Activated naive CD4-positive, alpha-beta T cell treated with anti-CD3 and anti-CD28 coated beads for 36 hours (primary cell): ENCODE data around the gene IBA57. TPM values are rescaled to one million over a fixed set of nuclear protein-coding genes. Genes with fewer than 3 reads are reported as not detected.

Experiments
- CTCF ChIA-PET: fragments of 350-600 bp; sonication (Branson Sonifier 250); formaldehyde crosslinking; loops from one replicate; lab custom pipeline; 2021; ENCODE audit warnings: antibody characterized with exemption; lab: Charles Lee
- DNase-seq: peaks from one replicate; pipeline ENCODE4 v3.0.0-alpha.2; 2020
- H3K27ac Mint-ChIP-seq: one replicate; pipeline ENCODE4 v1.8.0; 2021; ENCODE audit warnings: mild to moderate bottlenecking, mixed read lengths
- H3K27me3 Mint-ChIP-seq: one replicate; pipeline ENCODE4 v1.8.0; 2021; ENCODE audit warnings: low read depth, mixed read lengths
- H3K36me3 Mint-ChIP-seq: one replicate; pipeline ENCODE4 v1.8.0; 2021; ENCODE audit warnings: low read depth, mixed read lengths
- H3K4me1 Mint-ChIP-seq: one replicate; pipeline ENCODE4 v1.8.0; 2021; ENCODE audit warnings: low read depth, mixed read lengths
- H3K4me3 Mint-ChIP-seq: one replicate; pipeline ENCODE4 v1.8.0; 2021; ENCODE audit warnings: mild to moderate bottlenecking, moderate library complexity, mixed read lengths
- H3K9me3 Mint-ChIP-seq: one replicate; pipeline ENCODE4 v1.8.0; 2021; ENCODE audit warnings: mixed read lengths
- intact Hi-C: fragments of 100-400 bp; cut with micrococcal nuclease; formaldehyde crosslinking; loops from one replicate; pipeline ENCODE4 v1.15.1; 2023
- total RNA-seq, 2 experiments: library from RNA; stranded (reverse); gene quantifications; one replicate each; pipeline ENCODE4 v1.2.3, GENCODE V29; 2021

The IBA57 gene
- total RNA-seq, 2 experiments from 2014 or later: 4.9 to 5.5 TPM

DNA sequence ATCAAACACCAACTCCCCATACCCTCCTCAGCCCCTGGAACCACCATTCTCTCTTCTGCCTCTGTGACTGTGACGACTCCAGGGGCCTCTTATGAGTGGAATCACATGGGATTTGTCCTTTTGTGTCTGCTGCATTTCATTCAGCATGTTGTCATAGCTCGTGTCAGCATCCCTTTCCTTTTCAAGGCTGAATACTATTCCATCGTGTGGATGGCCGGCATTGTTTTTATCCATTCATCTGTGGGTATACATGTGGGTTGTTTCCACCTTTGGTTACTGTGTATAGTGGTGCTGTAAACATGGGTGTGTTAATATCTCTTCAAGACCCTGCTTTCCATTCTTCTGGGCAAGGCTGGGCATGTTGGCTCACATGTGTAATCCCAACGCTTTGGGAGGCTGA, 25.2 kb downstream of the IBA57 start:
- H3K4me1 Mint-ChIP-seq: peaks cover 4% of the 10 kb centered on the region
- intact Hi-C loops: no loop called here
- no peak overlapping the region for H3K4me3 Mint-ChIP-seq
- H3K9me3 Mint-ChIP-seq: no peaks in the 10 kb centered on the region
- no peaks in the 10 kb centered on the region for H3K36me3 Mint-ChIP-seq
- DNase-seq: no peak
- CTCF ChIA-PET: interaction anchor here (1.5 kb wide), 1 partner anchor 23 kb away, joined by 3 read pairs; no protein-coding TSS in a partner anchor
- H3K27me3 Mint-ChIP-seq: no peaks in the 10 kb centered on the region
- no peak overlapping the region for H3K27ac Mint-ChIP-seq

DNA sequence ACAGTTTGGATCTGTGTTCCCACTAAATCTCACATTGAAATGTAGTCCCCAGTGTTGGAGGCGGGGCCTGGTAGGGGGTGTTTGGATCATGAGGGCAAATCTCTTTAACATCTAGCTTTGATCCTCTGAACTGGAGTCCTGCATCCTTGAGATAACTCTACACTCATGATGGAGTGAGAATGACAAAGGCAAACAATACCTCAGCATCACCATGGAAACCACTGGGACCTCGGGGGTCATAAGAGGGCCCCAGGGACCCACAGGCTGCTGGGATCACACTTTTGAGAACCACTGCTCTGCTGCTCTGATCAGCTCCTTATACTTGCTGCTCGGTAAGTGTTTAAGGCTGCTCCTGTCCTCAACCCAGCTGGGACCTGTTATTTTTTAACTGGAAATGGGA, 28.8 kb downstream of the IBA57 start:
- H3K36me3 Mint-ChIP-seq: peaks cover 17% of the 10 kb centered on the region

DNA sequence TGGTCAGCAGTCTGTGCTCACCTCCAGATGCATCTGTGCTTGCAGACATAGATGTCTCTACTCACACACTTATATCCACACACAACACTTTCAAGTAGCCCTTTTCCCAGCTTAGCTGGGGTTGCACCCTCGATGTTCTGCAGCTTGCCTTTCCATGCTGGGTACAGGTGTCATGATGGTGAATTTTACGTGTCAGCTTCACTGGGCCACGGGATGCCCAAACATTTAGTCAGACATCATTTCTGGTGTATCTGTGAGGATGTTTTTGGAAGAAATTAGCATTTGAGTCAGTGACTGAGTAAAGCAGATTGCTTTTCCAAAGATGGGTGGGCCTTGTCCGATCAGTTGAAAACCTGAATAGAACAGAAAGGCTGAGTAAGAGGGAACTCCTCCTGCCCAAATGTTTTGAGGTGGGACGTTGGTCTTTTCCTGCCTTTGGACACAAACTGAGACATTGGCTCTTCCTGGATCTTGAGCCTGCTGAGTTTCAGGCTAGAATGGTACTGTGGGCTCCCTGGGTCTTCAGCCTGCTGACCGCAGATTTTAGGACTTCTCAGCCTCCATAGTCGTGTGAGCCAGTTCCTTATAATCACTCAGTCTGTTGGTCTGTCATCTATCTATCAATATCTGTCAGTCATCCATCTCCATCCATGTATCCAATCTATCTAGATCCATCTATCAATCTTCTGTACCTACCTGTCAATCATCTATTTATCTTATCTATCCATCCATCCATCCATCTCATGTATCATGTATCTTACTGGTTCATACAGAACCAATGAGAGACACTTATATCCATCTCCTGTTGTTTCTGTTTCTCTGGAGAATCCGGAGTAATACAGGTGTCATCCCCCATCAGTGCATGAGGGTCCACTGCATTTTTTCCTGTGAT, 29.6 kb downstream of the IBA57 start:
- Mint-ChIP-seq H3K9me3 (peaks cover 14% of the 10 kb centered on the region), H3K4me3 (no peak overlapping the region), H3K27me3 (no peaks in the 10 kb centered on the region), H3K4me1 (no peaks in the 10 kb centered on the region), H3K36me3 (peaks cover 20% of the 10 kb centered on the region), H3K27ac (no peak overlapping the region)
- intact Hi-C loops: no loop called here
- CTCF ChIA-PET: no interaction called here
- DNase-seq: no peak

More for the DNA sequence above, 28.8 kb downstream of the IBA57 start:
- no peaks in the 10 kb centered on the region for H3K4me1 Mint-ChIP-seq
- H3K9me3 Mint-ChIP-seq: peaks cover 11% of the 10 kb centered on the region
- no peak overlapping the region for H3K4me3 Mint-ChIP-seq
- no peak overlapping the region for H3K27ac Mint-ChIP-seq
- intact Hi-C loops: no loop called here
- DNase-seq: no peak
- no peaks in the 10 kb centered on the region for H3K27me3 Mint-ChIP-seq
- CTCF ChIA-PET: no interaction called here

- intact Hi-C loops: no loop called here
These were observed 32.0 kb downstream of the IBA57 start for GRCh38 chr1:228197555-228198147.

DNA sequence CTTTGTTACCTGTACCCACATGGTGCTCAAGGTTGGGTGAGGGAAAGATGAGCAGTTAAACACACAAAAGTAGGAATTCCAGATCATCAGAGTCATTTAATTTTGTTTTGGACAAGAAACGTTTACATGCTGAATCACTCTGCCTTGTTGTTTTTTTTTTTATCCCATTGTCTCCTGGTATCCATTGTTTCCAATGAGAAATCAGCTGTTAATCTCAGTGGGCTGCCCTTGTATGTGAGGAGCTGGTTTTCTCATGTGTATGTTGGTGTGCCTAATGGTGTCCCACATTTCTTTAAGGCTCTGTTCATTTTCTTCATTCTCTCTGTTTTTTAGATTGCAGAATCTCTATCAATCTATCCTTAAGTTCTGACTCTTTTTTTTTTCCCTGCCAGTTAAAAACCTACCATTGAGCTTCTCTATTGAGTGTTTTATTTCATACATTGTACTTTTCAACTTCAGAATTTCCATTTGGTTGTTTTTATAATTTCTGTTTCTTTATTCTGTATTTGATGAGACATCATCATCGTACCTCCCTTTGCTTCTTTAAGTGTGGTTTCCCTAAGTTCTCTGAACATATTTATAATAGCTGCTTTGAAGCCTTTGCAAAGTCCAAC, 33.5 kb downstream of the IBA57 start:
- H3K36me3 Mint-ChIP-seq: peaks cover 20% of the 10 kb centered on the region
- no peak overlapping the region for H3K27ac Mint-ChIP-seq
- peaks cover 4% of the 10 kb centered on the region for H3K27me3 Mint-ChIP-seq
- H3K4me1 Mint-ChIP-seq: no peaks in the 10 kb centered on the region
- intact Hi-C loops: no loop called here
- peaks cover 14% of the 10 kb centered on the region for H3K9me3 Mint-ChIP-seq
- DNase-seq: no peak
- CTCF ChIA-PET: no interaction called here
- no peak overlapping the region for H3K4me3 Mint-ChIP-seq

More at GRCh38 chr1:228197555-228198147, 32.0 kb downstream of the IBA57 start:
- H3K4me3 Mint-ChIP-seq: no peak overlapping the region
- H3K27ac Mint-ChIP-seq: no peak overlapping the region
- H3K27me3 Mint-ChIP-seq: no peaks in the 10 kb centered on the region
- peaks cover 14% of the 10 kb centered on the region for H3K9me3 Mint-ChIP-seq
- peaks cover 20% of the 10 kb centered on the region for H3K36me3 Mint-ChIP-seq
- no peak for DNase-seq
- no peaks in the 10 kb centered on the region for H3K4me1 Mint-ChIP-seq
- CTCF ChIA-PET: no interaction called here

- DNase-seq: no peak
- Mint-ChIP-seq H3K9me3 (no peaks in the 10 kb centered on the region), H3K27ac (no peak overlapping the region), H3K4me1 (no peaks in the 10 kb centered on the region), H3K4me3 (no peak overlapping the region), H3K36me3 (no peaks in the 10 kb centered on the region), H3K27me3 (peaks cover 15% of the 10 kb centered on the region)
- intact Hi-C loops: no loop called here
- CTCF ChIA-PET: interaction anchor here (0.6 kb wide), 1 partner anchor 254 kb away, joined by 3 read pairs; no protein-coding TSS in a partner anchor
These were observed 39.4 kb downstream of the IBA57 start for GRCh38 chr1:228204958-228205357.

DNA sequence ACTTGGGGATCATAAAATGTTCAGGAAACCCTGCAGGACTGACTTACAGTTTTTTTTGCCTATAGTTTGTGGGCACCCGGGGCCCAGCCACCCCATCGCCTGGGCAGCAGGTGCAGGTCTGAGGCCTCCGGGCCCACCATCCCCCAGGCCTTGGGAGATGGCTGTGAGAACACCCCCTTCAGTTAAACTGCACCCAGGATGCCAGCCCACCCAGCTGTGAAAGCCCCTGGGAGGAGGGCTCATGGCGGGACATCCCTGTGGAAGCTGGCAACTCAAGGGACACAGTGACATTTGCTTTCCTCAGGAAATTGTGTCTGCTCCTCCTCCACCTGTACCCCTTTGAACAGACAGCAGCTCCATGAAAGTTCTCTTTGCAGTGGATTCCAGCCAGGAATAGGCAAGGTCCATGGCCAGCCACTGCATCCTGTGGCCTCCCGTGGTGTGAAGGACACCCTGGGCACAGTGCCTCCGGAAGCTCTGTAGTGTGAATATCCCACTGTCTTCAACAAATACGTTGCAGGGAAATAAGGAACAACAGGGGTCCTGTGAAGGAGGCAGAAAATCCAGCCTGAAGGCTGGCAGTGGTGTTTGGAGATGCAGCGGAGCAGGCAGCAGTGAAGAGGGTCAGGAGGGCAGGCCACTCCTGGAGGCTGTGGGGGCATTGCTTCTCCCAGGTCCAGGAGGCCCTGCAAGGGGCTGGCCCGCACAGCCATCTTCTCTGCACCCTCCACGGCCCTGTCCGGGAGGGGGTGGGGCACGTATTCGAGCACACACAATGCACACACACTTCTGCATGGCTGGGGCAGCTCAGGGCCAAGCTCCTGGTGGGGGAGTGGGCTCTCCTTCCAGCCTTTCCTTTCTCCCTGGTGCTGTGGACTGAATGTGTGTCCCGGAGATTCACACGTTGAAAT, 40.2 kb downstream of the IBA57 start:
- Mint-ChIP-seq H3K9me3 (no peaks in the 10 kb centered on the region), H3K4me3 (no peak overlapping the region), H3K4me1 (no peaks in the 10 kb centered on the region), H3K36me3 (no peaks in the 10 kb centered on the region), H3K27ac (no peak overlapping the region), H3K27me3 (peaks cover 15% of the 10 kb centered on the region)
- CTCF ChIA-PET: no interaction called here
- intact Hi-C loops: no loop called here
- DNase-seq: no peak

GRCh38 chr1:228206582-228207351, 41.2 kb downstream of the IBA57 start:
- CTCF ChIA-PET: no interaction called here
- Mint-ChIP-seq H3K36me3 (no peaks in the 10 kb centered on the region), H3K27me3 (peaks cover 15% of the 10 kb centered on the region)

DNA sequence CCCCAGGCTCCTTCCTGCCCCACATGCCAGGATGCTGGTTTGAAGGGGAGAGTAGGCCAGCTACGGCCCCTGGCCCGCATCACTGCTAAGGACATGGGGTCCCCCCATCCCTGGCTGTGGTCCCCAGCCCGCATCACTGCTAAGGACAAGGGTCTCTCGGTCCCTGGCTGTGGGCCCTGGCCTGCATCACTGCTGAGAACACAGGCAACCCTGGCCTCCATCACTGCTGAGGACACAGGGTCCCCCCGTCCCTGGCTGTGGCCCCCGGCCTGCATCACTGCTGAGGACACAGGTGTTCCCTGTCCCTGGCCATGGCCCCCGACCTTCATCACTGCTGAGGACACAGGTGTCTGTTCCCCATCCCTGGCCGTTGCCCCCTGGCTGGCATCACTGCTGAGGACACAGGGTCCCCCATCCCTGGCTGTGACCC, 41.8 kb downstream of the IBA57 start:
- H3K4me3 Mint-ChIP-seq: no peak overlapping the region
- no peak for DNase-seq
- CTCF ChIA-PET: no interaction called here
- no peaks in the 10 kb centered on the region for H3K4me1 Mint-ChIP-seq
- no peaks in the 10 kb centered on the region for H3K36me3 Mint-ChIP-seq
- intact Hi-C loops: no loop called here
- H3K27me3 Mint-ChIP-seq: peaks cover 15% of the 10 kb centered on the region
- H3K27ac Mint-ChIP-seq: no peak overlapping the region
- no peaks in the 10 kb centered on the region for H3K9me3 Mint-ChIP-seq

More at GRCh38 chr1:228206582-228207351, 41.2 kb downstream of the IBA57 start:
- DNase-seq: no peak
- Mint-ChIP-seq H3K4me3 (no peak overlapping the region), H3K4me1 (no peaks in the 10 kb centered on the region), H3K9me3 (no peaks in the 10 kb centered on the region), H3K27ac (no peak overlapping the region)
- intact Hi-C loops: no loop called here

DNA sequence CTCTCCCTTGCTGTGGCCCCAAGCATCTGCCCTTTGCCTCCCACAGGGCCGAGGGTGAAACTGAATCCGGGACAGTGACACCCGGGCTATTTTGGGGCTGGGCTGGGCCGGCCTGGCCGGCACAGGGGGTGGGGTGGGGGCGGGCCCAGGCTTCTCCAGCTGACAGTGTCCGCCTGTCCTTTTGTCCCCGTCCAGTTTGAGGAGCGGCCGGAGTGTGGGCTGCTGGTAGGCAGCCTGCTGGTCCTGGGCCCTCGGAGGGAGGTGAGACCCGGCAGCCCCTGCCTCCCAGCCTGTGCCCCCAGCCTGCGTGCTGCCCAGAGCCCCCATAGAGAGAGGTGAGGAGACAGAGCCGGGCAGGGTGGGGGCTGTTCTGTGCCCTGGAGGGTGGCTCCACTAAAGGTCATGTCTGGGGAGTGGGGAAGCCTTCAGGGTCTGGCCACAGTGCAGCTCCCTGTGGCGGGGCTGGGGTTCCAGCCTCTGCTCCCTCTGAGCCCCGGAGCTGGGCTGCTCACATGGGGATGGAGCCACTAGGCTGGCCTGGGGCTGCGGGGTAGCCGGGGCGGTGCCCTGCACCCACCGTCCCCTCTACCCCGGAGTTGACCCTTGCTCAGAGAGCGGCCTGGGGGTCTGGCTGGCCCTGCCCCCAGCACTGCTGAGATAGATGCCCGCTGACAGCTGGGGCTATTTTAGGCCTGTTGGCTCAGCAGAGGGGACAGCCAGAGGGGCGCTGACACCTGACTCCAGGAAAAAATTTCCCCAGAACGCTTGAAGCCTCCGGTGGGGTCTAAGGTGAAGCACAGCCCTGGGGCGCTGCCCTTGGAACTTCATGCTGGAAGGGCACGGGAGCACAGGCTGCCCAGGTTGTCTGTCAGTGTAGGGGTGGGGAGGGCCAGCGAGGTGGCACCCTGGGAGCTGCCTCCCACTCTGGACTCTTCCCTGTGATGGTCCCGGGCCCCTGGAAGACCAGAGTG, 42.5 kb downstream of the IBA57 start, which contains the start of gene OBSCN:
Gene OBSCN (plus strand): TSS at position 194 of the 971 bp plus-strand sequence. CDS start 3,740 bp downstream, outside the sequence.
- H3K27me3 Mint-ChIP-seq: peaks cover 15% of the 10 kb centered on the region
- H3K27ac Mint-ChIP-seq: no peak within 1 kb of the TSS
- no peaks in the 10 kb centered on the region for H3K4me1 Mint-ChIP-seq
- CTCF ChIA-PET: no interaction called here
- no peaks in the 10 kb centered on the region for H3K9me3 Mint-ChIP-seq
- DNase-seq: no peak
- intact Hi-C loops: no loop called here
- no peaks in the 10 kb centered on the region for H3K36me3 Mint-ChIP-seq
- H3K4me3 Mint-ChIP-seq: no peak within 1 kb of the TSS
